Measurements from ENCODE around the gene ZBTB17.

Gene ZBTB17

GRCh38 chr1:15974855-15975254 lies 1.0 kb downstream of the ZBTB17 start:
- peak overlapping the region; percentile 68 for H3K4me3 ChIP-seq (ENCODE audit: low read depth, low read length)
- TF ChIP-seq CTCF (IDR thresholded peaks at IDR 0.05; ENCODE audit: low read depth, low read length, missing control alignments): no peak
- DNase-seq (ENCODE audit: low read depth): no peak
- in situ Hi-C loops (cut with HindIII; ENCODE audit: low sequenced_read_pairs): no loop called here

GRCh38 chr1:15973772-15974171 lies 2.1 kb downstream of the ZBTB17 start:
- no peak for TF ChIP-seq CTCF (IDR thresholded peaks at IDR 0.05; ENCODE audit: low read depth, low read length, missing control alignments)
- no peak overlapping the region for H3K4me3 ChIP-seq (ENCODE audit: low read depth, low read length)
- no peak for DNase-seq (ENCODE audit: low read depth)
- in situ Hi-C loops (cut with HindIII; ENCODE audit: low sequenced_read_pairs): no loop called here

GRCh38 chr1:15972409-15972808 lies 3.5 kb downstream of the ZBTB17 start:
- no peak overlapping the region for H3K4me3 ChIP-seq (ENCODE audit: low read depth, low read length)
- TF ChIP-seq CTCF (IDR thresholded peaks at IDR 0.05; ENCODE audit: low read depth, low read length, missing control alignments): no peak
- no peak for DNase-seq (ENCODE audit: low read depth)
- in situ Hi-C loops (cut with HindIII; ENCODE audit: low sequenced_read_pairs): no loop called here

GRCh38 chr1:15970911-15971310 lies 5.0 kb downstream of the ZBTB17 start:
- TF ChIP-seq CTCF (IDR thresholded peaks at IDR 0.05; ENCODE audit: low read depth, low read length, missing control alignments): no peak
- H3K4me3 ChIP-seq (ENCODE audit: low read depth, low read length): no peak overlapping the region
- in situ Hi-C loops (cut with HindIII; ENCODE audit: low sequenced_read_pairs): no loop called here
- no peak for DNase-seq (ENCODE audit: low read depth)

- DNase-seq (ENCODE audit: low read depth): no peak
- in situ Hi-C loops (cut with HindIII; ENCODE audit: low sequenced_read_pairs): no loop called here
- no peak overlapping the region for H3K4me3 ChIP-seq (ENCODE audit: low read depth, low read length)
- TF ChIP-seq CTCF (IDR thresholded peaks at IDR 0.05; ENCODE audit: low read depth, low read length, missing control alignments): no peak
These were observed 6.5 kb downstream of the ZBTB17 start for GRCh38 chr1:15969321-15969880.

GRCh38 chr1:15968172-15968571 lies 7.7 kb downstream of the ZBTB17 start:
- TF ChIP-seq CTCF (IDR thresholded peaks at IDR 0.05; ENCODE audit: low read depth, low read length, missing control alignments): no peak
- no peak overlapping the region for H3K4me3 ChIP-seq (ENCODE audit: low read depth, low read length)
- in situ Hi-C loops (cut with HindIII; ENCODE audit: low sequenced_read_pairs): no loop called here
- DNase-seq (ENCODE audit: low read depth): no peak

GRCh38 chr1:15966956-15967344 lies 9.0 kb downstream of the ZBTB17 start:
- TF ChIP-seq CTCF (IDR thresholded peaks at IDR 0.05; ENCODE audit: low read depth, low read length, missing control alignments): no peak
- in situ Hi-C loops (cut with HindIII; ENCODE audit: low sequenced_read_pairs): no loop called here
- H3K4me3 ChIP-seq (ENCODE audit: low read depth, low read length): no peak overlapping the region
- no peak for DNase-seq (ENCODE audit: low read depth)

Data from astrocyte of the cerebellum (primary cell).